Activated T-helper 17 cell treated with anti-CD3 and anti-CD28 coated beads, Interleukin-2, amount 50 U/mL, for 72 hours (primary cell): Measurements from ENCODE around the gene COL6A3. TPM values are rescaled to one million over a fixed set of nuclear protein-coding genes. Genes with fewer than 3 reads are reported as not detected.
"Not testable (repeated sequence)": the region's sequence is repeated elsewhere in the genome, so short reads cannot be mapped to it uniquely, and the experiment has no call there.

Experiments
- ATAC-seq: fragments of 150-1000 bp; cut with Tn5 transposase; replicated peaks from 2 replicates; pipeline ENCODE4 v1.10.0; 2021; ENCODE audit warnings: mild to moderate bottlenecking, moderate library complexity
- H3K27ac Mint-ChIP-seq: one replicate; pipeline ENCODE4 v1.8.0; 2022; ENCODE audit warnings: mixed read lengths
- H3K27me3 Mint-ChIP-seq: one replicate; pipeline ENCODE4 v1.8.0; 2022; ENCODE audit warnings: mixed read lengths
- H3K36me3 Mint-ChIP-seq: one replicate; pipeline ENCODE4 v1.8.0; 2022; ENCODE audit warnings: low read depth, mild to moderate bottlenecking, mixed read lengths
- H3K4me1 Mint-ChIP-seq: one replicate; pipeline ENCODE4 v1.8.0; 2022; ENCODE audit warnings: mixed read lengths
- H3K4me3 Mint-ChIP-seq: one replicate; pipeline ENCODE4 v1.8.0; 2022; ENCODE audit warnings: mild to moderate bottlenecking, mixed read lengths
- H3K9me3 Mint-ChIP-seq: one replicate; pipeline ENCODE4 v1.8.0; 2022; ENCODE audit warnings: mixed read lengths
- total RNA-seq, 2 donors: library from RNA; stranded (reverse); gene quantifications; one replicate each; pipeline ENCODE4 v1.2.3, GENCODE V29; 2022

The COL6A3 gene
- total RNA-seq, 2 donors from 2014 or later, result 10.6 to 30.7 TPM

DNA sequence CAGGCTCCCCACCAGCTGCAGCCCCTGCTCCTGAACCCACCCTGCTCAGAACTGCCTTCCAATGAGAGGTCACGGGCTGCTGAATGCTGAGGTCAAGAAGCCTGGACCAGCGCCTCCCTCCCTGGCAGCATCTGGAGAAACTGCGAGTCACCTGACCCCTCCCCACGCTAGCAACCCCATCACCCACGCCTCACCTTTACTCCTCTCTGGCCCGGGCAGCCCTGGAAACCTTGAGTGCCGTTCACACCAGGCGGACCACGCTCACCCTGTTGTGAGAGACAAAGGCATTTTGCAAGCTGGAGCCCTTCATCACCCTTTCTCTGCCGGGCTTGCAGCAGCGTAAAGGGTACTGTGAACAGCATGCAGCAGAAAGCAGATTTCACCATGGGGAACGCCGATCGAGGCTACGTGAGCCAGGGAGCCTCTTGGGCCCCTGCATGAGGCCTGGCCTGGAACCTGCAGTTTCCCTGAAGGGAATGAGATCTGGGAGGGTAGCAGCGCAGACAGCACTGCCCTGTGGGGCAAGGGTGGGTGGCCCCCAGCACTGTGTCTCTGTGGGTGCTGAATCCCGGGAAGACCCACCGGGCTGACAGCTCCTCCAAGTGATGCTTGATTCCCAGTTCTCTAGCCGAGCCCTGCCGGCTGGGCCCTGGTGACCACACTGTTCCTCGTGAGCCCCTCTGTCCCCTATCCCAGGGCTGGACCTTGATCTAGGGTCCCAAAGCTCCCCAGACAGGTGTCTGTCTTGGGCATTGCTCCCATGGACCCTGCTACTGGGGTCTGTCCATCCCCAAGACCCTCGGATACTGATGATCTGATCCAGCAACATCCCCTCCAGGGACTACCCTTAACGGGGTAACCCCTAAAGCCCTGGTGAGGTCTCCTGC is 53.8 kb downstream of the COL6A3 start:
- Mint-ChIP-seq H3K27me3 (no peaks in the 10 kb centered on the region), H3K9me3 (no peaks in the 10 kb centered on the region), H3K4me3 (no peak overlapping the region), H3K4me1 (no peaks in the 10 kb centered on the region), H3K36me3 (peaks cover 46% of the 10 kb centered on the region), H3K27ac (no peak overlapping the region)
- ATAC-seq, result no peak

DNA sequence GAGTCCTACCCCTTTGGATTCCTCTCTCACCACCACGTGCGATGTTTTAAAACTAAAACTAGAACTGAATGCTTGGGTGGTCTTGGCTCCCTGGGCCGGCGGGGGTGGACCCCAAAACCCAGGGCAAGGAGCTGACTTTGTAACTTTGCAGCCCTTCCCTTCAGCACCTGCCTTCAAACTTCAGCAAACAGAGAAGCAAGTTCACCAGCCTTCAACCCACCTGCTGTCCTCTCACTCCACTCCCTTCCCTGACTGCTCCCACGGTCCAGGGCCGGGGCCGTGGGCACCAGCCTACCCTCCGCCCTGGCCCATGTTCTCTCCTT is 54.5 kb downstream of the COL6A3 start:
- Mint-ChIP-seq H3K9me3 (no peaks in the 10 kb centered on the region), H3K36me3 (peaks cover 41% of the 10 kb centered on the region), H3K4me3 (no peak overlapping the region), H3K4me1 (no peaks in the 10 kb centered on the region), H3K27ac (no peak overlapping the region), H3K27me3 (no peaks in the 10 kb centered on the region)
- ATAC-seq, result no peak

DNA sequence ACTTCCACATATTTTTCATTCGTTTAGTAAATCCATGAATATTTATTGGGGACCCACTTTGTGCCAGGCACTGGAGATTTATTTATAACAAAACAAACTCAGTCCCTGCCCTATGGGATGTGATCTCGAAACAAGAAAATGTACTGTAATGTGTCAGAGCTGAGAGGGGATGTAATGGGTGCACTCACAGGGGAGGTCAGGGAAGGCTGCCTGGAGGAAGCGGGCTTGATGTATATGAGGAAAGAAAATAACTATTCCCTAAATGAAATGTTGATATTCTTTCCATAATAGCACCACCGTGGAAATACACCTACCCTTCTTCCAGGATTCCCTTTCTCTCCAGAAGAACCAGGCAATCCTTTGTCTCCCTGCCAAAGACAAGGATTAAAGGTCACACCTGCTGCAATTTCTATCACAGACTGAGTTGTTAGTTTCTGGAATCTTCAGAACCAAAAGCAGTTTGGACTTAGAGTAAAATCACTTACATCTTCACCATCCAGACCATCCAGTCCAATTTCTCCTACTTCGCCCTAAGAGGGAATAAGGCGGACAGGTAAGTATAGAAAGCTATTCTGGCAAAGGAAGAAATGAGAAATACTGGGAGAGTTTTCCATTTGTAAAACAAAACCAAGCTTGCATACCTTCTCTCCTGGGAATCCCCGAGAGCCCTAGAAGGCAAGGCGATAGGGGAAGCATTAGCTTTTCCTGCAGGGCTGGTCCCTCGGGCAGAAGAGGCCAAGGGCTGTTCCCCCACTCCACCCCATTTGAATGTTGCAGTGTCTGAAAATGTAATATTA is 55.0 kb downstream of the COL6A3 start:
- no peak overlapping the region for H3K27ac Mint-ChIP-seq
- no peak overlapping the region for H3K4me3 Mint-ChIP-seq
- H3K9me3 Mint-ChIP-seq, result no peaks in the 10 kb centered on the region
- no peaks in the 10 kb centered on the region for H3K4me1 Mint-ChIP-seq
- no peak for ATAC-seq
- H3K27me3 Mint-ChIP-seq, result no peaks in the 10 kb centered on the region
- peaks cover 41% of the 10 kb centered on the region for H3K36me3 Mint-ChIP-seq

DNA sequence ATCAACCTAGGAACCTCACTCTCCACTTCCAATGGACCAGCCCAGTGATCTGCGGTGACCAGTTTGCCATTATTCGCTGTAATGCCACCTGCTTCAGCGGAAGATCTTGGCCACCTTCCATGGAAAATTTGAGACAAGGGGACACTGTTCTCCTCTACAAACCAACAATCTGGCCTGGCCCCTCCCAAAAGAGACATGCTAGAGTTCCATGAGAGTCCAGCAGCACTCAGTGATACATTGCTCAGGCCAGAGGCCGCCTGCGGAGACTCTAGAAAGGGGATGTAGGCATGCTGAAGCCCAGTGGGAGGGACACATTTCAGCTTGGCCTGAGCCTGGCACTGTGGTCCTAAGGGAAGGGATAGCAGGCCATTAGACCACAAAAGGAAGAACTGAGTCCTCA is 58.3 kb downstream of the COL6A3 start:
- Mint-ChIP-seq H3K4me3 (no peak overlapping the region), H3K4me1 (no peaks in the 10 kb centered on the region), H3K9me3 (no peaks in the 10 kb centered on the region), H3K27ac (no peak overlapping the region), H3K27me3 (no peaks in the 10 kb centered on the region), H3K36me3 (peaks cover 16% of the 10 kb centered on the region)
- ATAC-seq, result no peak

DNA sequence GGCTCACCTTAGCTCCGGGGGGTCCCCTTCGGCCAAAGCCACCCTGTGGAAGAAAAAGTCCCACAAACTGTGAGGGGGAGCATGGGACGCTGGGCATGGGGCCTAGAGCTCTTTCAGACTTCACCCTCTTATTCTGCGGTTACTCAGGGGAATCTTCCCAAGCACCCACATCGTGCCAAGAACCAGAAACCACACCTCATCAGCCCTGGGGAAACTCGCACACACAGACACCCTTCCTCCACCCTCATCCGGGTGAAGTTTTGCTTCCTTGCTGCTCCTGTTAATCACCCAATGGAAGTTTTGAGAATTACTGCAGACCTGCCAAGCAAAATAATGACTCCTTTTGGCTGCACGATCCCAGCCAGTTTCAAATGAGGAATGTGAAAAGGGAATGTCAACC is 59.1 kb downstream of the COL6A3 start:
- Mint-ChIP-seq H3K36me3 (peaks cover 11% of the 10 kb centered on the region), H3K4me1 (no peaks in the 10 kb centered on the region), H3K4me3 (no peak overlapping the region), H3K9me3 (no peaks in the 10 kb centered on the region), H3K27me3 (no peaks in the 10 kb centered on the region), H3K27ac (no peak overlapping the region)
- no peak for ATAC-seq

DNA sequence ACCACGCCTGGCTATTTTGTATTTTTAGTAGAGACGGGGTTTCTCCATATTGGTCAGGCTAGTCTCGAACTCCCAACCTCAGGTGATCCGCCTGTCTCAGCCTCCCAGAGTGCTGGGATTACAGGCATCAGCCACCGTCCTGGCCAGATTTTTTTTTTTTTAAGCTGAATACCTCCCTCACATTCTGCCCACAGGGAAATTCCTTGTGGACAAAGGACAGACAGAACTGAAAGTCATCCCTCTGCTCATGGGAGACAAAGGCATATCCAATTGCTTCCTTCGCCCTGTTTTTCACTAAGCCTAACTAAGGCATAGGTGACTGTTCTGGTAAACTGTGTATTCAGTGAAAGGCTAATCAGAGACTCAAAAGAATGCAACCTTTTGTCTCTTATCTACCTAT is 59.8 kb downstream of the COL6A3 start:
- H3K27me3 Mint-ChIP-seq, ATAC-seq, H3K9me3 Mint-ChIP-seq, H3K36me3 Mint-ChIP-seq, H3K27ac Mint-ChIP-seq, H3K4me3 Mint-ChIP-seq, H3K4me1 Mint-ChIP-seq: not testable (repeated sequence)

DNA sequence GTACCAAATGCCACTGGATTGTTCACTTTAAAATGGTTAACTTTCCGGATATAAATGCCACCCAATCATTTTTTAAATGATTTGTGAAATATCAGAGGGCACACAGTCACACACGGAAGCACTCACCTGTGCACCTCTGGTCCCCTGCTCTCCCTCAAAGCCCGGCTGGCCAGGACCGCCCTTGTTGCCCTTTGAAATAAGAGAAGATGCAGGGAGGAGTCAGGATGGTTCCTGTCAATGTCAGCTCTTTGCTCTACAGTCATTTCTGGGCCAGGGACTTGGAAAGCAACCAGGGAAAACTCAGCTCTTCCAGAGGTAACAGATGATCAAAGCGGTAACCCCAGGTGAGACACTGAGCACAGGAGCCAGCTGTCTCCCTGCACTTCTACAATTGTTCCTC is 60.7 kb downstream of the COL6A3 start:
- Mint-ChIP-seq H3K36me3 (peaks cover 3% of the 10 kb centered on the region), H3K4me1 (no peaks in the 10 kb centered on the region), H3K27me3 (no peaks in the 10 kb centered on the region), H3K27ac (no peak overlapping the region), H3K4me3 (no peak overlapping the region), H3K9me3 (no peaks in the 10 kb centered on the region)
- ATAC-seq, result no peak

DNA sequence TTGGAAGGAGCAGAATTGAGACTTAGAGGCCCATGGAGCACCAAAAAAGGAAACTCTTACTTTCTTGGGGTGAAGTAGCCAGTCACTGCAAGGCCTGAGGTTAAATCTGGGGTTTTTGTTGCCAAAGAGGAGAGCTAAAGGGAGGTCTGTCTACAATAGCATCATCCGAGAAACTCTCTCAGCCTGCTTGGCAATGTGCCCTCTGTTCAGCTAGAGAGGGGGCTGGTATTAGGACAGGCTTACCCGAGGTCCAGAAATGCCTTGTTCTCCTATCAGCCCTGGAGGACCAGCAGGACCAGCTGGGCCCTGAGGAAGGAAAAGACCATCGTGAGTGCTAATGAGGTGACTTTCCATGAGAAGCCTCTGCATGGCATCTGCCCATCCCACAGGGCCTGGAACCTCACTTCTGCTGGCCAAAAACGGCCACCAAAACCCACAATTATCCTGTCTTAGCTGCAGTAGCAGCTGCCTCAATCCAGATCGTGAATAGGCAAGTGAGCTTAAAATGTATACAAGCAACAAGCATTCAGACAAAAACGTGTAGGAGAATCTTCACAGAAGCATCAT is 61.6 kb downstream of the COL6A3 start:
- H3K9me3 Mint-ChIP-seq, result no peaks in the 10 kb centered on the region
- H3K27me3 Mint-ChIP-seq, result no peaks in the 10 kb centered on the region
- no peaks in the 10 kb centered on the region for H3K4me1 Mint-ChIP-seq
- no peak overlapping the region for H3K4me3 Mint-ChIP-seq
- no peak for ATAC-seq
- H3K27ac Mint-ChIP-seq, result no peak overlapping the region
- no peaks in the 10 kb centered on the region for H3K36me3 Mint-ChIP-seq

DNA sequence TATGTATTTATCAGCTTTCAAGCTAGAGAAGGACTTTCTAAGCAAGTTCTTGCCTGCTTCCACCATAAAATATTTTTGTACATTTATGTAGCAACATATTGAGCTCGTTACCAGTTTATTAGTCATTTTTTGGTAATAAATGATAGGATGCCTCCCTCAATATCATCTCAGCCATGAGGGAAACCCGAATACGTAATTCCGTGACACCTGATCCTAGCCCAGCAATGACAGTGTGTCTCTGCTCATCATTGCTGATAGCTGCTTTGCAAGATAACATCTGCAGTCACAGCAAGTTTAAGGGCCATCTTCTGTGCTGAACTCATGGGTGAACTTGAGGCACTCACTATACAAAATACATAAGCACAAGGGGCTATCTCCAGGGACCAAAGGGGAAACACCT is 62.2 kb downstream of the COL6A3 start:
- no peaks in the 10 kb centered on the region for H3K27me3 Mint-ChIP-seq
- no peak overlapping the region for H3K4me3 Mint-ChIP-seq
- no peaks in the 10 kb centered on the region for H3K9me3 Mint-ChIP-seq
- H3K36me3 Mint-ChIP-seq, result no peaks in the 10 kb centered on the region
- ATAC-seq, result no peak
- H3K27ac Mint-ChIP-seq, result no peak overlapping the region
- no peaks in the 10 kb centered on the region for H3K4me1 Mint-ChIP-seq

DNA sequence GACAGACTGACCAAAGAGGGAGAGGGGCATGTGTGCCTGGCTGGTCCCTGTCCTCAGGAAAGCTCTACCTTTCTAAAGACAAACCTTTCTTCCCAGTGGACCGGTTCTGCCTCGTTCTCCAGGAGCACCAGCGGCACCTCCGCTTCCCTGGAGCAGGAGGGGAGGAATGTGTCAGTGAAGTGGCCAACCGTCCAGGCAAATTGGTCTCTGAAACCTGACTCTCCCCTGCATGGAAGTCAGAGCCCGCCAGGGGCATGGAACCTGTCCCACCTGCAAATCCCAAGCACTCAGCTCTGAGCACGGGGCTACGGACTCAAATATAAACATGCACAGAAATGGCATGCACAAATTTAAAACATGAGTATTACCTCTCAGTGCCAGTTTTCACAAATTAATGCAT is 62.9 kb downstream of the COL6A3 start:
- no peak for ATAC-seq
- no peaks in the 10 kb centered on the region for H3K9me3 Mint-ChIP-seq
- no peaks in the 10 kb centered on the region for H3K36me3 Mint-ChIP-seq
- no peak overlapping the region for H3K4me3 Mint-ChIP-seq
- H3K27ac Mint-ChIP-seq, result no peak overlapping the region
- no peaks in the 10 kb centered on the region for H3K27me3 Mint-ChIP-seq
- no peaks in the 10 kb centered on the region for H3K4me1 Mint-ChIP-seq

DNA sequence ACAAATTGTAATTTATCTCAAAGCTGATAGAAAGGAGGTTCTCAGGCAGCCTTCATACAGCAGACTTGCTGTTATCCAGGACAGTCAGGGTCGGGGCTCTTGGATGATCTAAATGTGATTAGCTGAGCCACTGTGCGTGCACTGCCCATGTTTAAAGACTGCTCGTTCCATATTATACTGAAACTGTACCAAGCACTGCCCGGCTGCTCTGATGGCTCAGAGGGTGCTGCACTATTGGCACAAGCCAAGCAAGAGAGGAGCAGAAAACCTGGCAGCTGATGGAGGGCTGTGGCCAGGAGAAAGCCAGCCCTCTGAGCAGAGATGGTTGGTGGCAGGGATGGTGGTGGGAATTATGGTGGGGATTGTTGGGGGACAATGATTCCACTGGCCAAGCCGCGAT is 63.4 kb downstream of the COL6A3 start:
- Mint-ChIP-seq H3K36me3 (no peaks in the 10 kb centered on the region), H3K27ac (no peak overlapping the region), H3K4me1 (no peaks in the 10 kb centered on the region), H3K27me3 (no peaks in the 10 kb centered on the region), H3K4me3 (no peak overlapping the region), H3K9me3 (no peaks in the 10 kb centered on the region)
- no peak for ATAC-seq

DNA sequence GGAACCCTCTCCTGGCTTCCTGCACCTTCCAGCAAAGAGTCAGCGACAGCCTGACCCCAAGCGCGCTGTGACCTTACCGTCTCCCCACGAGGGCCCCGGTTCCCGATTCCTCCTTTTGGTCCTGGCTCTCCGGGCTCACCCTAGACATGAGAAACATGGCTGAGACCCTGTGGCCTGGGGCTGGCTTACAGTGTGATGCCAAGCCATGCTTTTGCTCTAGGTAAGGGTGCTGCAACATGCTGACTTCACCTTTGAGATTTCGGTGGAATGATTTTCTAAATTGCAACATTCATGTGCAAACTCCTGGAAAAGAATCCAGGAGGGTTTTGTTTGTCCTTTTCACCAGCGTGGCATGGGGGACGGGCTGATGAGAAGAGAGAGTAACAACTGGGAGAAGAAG is 63.9 kb downstream of the COL6A3 start:
- H3K36me3 Mint-ChIP-seq, result no peaks in the 10 kb centered on the region
- no peak for ATAC-seq
- no peaks in the 10 kb centered on the region for H3K4me1 Mint-ChIP-seq
- no peaks in the 10 kb centered on the region for H3K9me3 Mint-ChIP-seq
- H3K27me3 Mint-ChIP-seq, result no peaks in the 10 kb centered on the region
- no peak overlapping the region for H3K4me3 Mint-ChIP-seq
- H3K27ac Mint-ChIP-seq, result no peak overlapping the region

DNA sequence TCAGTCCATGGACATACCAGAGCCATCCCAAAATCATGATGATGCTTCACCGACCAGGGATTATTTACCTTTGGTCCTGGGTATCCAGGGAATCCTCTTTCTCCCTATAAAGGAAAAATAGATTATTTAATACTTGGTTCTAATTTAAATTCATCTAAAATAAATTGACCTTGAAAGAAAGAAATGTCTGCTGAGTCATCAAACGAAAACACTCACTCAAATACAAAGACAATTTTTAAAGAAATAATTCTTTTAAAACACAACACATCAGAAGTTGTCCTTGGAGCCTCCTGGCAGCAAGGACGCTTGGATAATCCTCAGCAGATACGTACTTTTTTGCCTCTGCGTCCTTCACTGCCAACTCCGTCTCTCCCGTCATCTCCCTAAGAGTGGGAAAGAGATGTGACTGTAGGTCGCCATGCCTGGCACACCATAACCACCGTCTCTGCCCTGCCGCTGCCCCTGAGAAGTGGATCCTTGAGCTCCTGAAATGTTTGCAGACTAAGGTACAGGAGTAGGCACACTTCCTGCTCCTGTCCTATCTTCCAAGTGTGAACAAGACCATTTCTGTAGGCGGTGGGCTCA is 65.6 kb downstream of the COL6A3 start:
- Mint-ChIP-seq H3K27me3 (no peaks in the 10 kb centered on the region), H3K4me1 (no peaks in the 10 kb centered on the region), H3K9me3 (no peaks in the 10 kb centered on the region)

DNA sequence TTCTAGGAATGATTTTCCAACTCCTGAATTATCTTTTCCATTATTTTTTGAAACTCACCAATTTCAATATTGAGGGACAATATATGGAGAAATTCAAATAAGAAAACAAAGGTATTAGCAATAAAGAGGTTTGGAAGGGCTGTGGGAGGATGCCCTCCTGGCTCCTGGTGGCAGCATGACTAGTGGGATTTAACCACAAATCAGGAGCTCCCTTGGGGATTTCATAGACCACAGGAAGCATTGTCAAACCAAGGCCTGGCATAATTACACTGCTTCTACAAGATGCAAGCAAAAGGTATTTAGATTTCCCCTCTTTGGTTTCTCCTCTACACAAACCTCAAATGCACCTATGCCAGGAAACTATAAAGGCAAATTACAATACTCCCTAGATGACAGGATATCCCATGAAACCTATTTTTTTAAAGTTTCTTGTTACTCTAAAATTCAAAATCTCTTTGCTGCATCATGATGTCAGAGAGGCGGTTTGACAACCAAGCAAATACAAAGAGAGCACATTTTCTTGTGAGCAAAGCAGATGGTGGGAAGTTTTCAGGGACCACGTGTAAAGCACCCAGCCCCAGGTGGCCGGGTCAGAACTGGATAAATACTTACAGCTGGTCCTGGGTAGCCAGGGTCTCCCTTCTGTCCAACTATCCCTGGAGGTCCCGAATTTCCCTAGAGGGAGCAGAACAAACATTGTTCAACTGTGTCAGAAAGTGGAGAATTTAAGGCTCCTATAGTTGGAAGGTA is 67.9 kb downstream of the COL6A3 start:
- Mint-ChIP-seq H3K36me3 (peaks cover 4% of the 10 kb centered on the region), H3K4me3 (no peak overlapping the region), H3K4me1 (no peaks in the 10 kb centered on the region), H3K9me3 (no peaks in the 10 kb centered on the region), H3K27ac (no peak overlapping the region), H3K27me3 (no peaks in the 10 kb centered on the region)
- no peak for ATAC-seq

More for the DNA sequence above, 65.6 kb downstream of the COL6A3 start:
- ATAC-seq, result no peak
- no peak overlapping the region for H3K27ac Mint-ChIP-seq
- H3K36me3 Mint-ChIP-seq, result no peaks in the 10 kb centered on the region
- H3K4me3 Mint-ChIP-seq, result no peak overlapping the region
